Measurements from ENCODE around the gene LGALS7B. TPM values are rescaled to one million over a fixed set of nuclear protein-coding genes. Genes with fewer than 3 reads are reported as not detected.

The LGALS7B gene
- total and polyA plus RNA-seq, 10 of the 15 experiments (the other 5 are each of a cell fraction or from before 2014, with no cell fraction given) = not detected

DNA sequence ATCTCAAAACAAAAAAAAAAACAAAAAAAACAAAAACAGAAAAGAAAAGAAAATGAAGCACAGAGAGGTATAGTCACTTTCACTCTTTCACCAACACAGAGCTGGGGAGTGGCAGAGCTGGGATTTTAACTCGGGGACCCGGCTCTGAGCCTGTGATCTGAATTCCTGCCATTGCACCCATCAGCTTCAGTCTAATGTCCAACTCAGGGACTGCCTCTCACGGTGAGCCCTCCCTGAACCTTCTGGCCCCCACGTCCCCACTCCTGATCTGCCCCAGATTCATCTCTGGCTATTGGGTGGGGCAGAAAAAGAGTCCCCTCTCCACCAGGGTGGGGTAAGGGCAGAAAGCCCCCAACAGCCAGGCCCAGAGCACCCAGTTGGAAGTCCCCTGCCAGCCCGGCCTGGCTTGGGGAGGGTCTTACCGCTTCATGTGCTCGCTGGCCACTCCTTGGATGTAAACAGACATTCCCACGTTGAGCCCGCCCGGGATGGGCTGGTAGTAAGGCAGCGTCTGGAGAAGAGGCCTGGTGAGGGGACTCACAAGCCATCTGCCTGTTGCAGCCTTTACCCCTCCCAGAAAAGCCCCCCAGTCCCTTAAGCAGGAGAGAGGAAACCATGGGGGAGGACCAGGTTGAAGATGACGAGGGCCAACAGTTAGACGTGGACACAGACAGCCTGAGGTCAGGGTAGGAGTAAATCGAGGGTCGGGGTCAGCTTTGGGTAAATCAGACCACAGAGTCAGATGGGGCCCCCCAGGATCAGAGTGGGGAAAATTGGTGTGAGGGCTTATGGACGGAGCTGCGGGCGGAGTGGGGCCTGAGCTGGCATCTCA is 23.2 kb downstream of the LGALS7B start:
- DNase-seq (ENCODE audit: low read depth, low spot score) (no peak), ATAC-seq (no peak), FAIRE-seq (no peak)
- Histone ChIP-seq H4K20me1 (ENCODE audit: control insufficient read depth, insufficient read depth) (no peaks in the 10 kb centered on the region), H2AFZ (ENCODE audit: control insufficient read depth, low read depth, low read length) (no peak overlapping the region), H3K27me3 (replicated peaks in 1 of 2; ENCODE audit: control insufficient read depth in 2 of 2, insufficient read depth in 2 of 2, low read length in 1 of 2) (no peaks in the 10 kb centered on the region), H3K9me3 (replicated peaks; ENCODE audit: control insufficient read depth, insufficient read depth, low read length) (no peaks in the 10 kb centered on the region), H3K36me3 (ENCODE audit: control insufficient read depth in 2 of 2, insufficient read depth in 2 of 2, low read length in 1 of 2) (peaks cover 0 to 3% of the 10 kb centered on the region in 2 experiments; a peak in 2 of 4 replicates), H3K4me2 (ENCODE audit: control insufficient read depth, insufficient read depth) (no peak overlapping the region), H3K4me3 (no peak overlapping the region), H3K4me1 (ENCODE audit: control insufficient read depth, insufficient read depth, low read length) (no peaks in the 10 kb centered on the region), H3K27ac (ENCODE audit: control insufficient read depth, insufficient read depth) (no peak overlapping the region), H3K79me2 (ENCODE audit: control insufficient read depth, insufficient read depth, low read length) (no peaks in the 10 kb centered on the region), H3K9ac (ENCODE audit: control insufficient read depth, insufficient read depth, low read length) (no peak overlapping the region)
- SMC1A ChIA-PET (ENCODE audit: uncharacterized antibody, unreplicated experiment) = interaction anchor here (1.4 kb wide), 1 partner anchor 20 kb away, joined by 4 read pairs; no protein-coding TSS in a partner anchor
- no TSS peak for BruUV-seq (replicated peaks)
- CTCF ChIA-PET = no interaction called here
- 75% methylated on average over 18 of the region's 18 CpGs for WGBS (ENCODE audit: insufficient coverage, insufficient replicate concordance, low lambda C conversion rate, missing lambda C conversion rate)
- POLR2A ChIA-PET = no interaction called here
- in situ Hi-C loops (cut with MboI) = no loop called here
- RAD21 ChIA-PET (ENCODE audit: unreplicated experiment) = no interaction called here
- intact Hi-C loops (cut with micrococcal nuclease; ENCODE audit: unreplicated experiment) = no loop called here
- TF ChIP-seq, protein P1, sequence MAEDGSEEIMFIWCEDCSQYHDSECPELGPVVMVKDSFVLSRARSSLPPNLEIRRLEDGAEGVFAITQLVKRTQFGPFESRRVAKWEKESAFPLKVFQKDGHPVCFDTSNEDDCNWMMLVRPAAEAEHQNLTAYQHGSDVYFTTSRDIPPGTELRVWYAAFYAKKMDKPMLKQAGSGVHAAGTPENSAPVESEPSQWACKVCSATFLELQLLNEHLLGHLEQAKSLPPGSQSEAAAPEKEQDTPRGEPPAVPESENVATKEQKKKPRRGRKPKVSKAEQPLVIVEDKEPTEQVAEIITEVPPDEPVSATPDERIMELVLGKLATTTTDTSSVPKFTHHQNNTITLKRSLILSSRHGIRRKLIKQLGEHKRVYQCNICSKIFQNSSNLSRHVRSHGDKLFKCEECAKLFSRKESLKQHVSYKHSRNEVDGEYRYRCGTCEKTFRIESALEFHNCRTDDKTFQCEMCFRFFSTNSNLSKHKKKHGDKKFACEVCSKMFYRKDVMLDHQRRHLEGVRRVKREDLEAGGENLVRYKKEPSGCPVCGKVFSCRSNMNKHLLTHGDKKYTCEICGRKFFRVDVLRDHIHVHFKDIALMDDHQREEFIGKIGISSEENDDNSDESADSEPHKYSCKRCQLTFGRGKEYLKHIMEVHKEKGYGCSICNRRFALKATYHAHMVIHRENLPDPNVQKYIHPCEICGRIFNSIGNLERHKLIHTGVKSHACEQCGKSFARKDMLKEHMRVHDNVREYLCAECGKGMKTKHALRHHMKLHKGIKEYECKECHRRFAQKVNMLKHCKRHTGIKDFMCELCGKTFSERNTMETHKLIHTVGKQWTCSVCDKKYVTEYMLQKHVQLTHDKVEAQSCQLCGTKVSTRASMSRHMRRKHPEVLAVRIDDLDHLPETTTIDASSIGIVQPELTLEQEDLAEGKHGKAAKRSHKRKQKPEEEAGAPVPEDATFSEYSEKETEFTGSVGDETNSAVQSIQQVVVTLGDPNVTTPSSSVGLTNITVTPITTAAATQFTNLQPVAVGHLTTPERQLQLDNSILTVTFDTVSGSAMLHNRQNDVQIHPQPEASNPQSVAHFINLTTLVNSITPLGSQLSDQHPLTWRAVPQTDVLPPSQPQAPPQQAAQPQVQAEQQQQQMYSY (CRISPR knock-in tag; IDR thresholded peaks at IDR 0.05) = no peak
- TF ChIP-seq SUZ12 (IDR thresholded peaks at IDR 0.05; ENCODE audit: unreplicated experiment) (no peak), POLR2A (IDR thresholded peaks at IDR 0.05; ENCODE audit: low read depth, low read length) (no peak)

Measured in GM12878 (cell line).